Measurements from ENCODE around the gene F7. TPM values are rescaled to one million over a fixed set of nuclear protein-coding genes. Genes with fewer than 3 reads are reported as not detected.

F7 gene
- polyA plus RNA-seq, 3 donors = 0.07 to 0.12 TPM; not detected in 1

Other genes with a start within 250 kb of the F7 start
- 10 to 100 TPM; 18.0 to 77.6 (median 53.4) TPM for gene MCF2L, start 136.6 kb upstream of the F7 start, polyA plus RNA-seq
- 10 to 100 TPM in 1 of 3 donors, 1 to 10 TPM in 2; 3.8 to 19.5 (median 8.3) TPM for gene F10, start 17.0 kb downstream of the F7 start, polyA plus RNA-seq
- not detected for gene PROZ, start 52.9 kb downstream of the F7 start, polyA plus RNA-seq
- 10 to 100 TPM; 23.6 to 37.8 (median 28.4) TPM for gene PCID2, start 102.9 kb downstream of the F7 start, polyA plus RNA-seq
- 10 to 100 TPM; 23.5 to 39.5 (median 31.8) TPM for gene CUL4A, start 103.8 kb downstream of the F7 start, polyA plus RNA-seq
- 100 to 1,000 TPM in 1 of 3 donors, 10 to 100 TPM in 2; 46.6 to 101 (median 66.7) TPM for gene LAMP1, start 191.4 kb downstream of the F7 start, polyA plus RNA-seq